Myocyte (in vitro differentiated cells): ENCODE data around the gene ACSS2. TPM values are rescaled to one million over a fixed set of nuclear protein-coding genes. Genes with fewer than 3 reads are reported as not detected.
A peak's percentile ranks its signal among the peaks of the same experiment; 100 is the strongest.

Experiments used
- DNase-seq: peaks from one replicate; pipeline ENCODE4 v3.0.0-alpha.2; 2012; ENCODE audit warnings: low read depth
- total RNA-seq: library from RNA; depleted of rRNA; stranded (reverse); fragments of >200 nt; gene quantifications from 2 replicates; pipeline ENCODE4 v1.2.3, GENCODE V29; 2014

ACSS2 gene
- total RNA-seq, 1 donor from 2014 or later: 43.6 TPM

GRCh38 chr20:34947336-34947735, 70.9 kb downstream of the ACSS2 start:
- DNase-seq: no peak

GRCh38 chr20:34948030-34948429, 71.6 kb downstream of the ACSS2 start:
- DNase-seq: no peak

GRCh38 chr20:34949120-34949519, 72.7 kb downstream of the ACSS2 start:
- DNase-seq: no peak

GRCh38 chr20:34951252-34951651, 74.8 kb downstream of the ACSS2 start:
- DNase-seq: no peak

- DNase-seq: no peak
These were observed 75.2 kb downstream of the ACSS2 start for GRCh38 chr20:34951652-34952051.

GRCh38 chr20:34952671-34953070, 76.3 kb downstream of the ACSS2 start:
- no peak for DNase-seq

- no peak for DNase-seq
These were observed 77.5 kb downstream of the ACSS2 start for GRCh38 chr20:34953960-34954359.

GRCh38 chr20:34954904-34955230, 78.5 kb downstream of the ACSS2 start:
- peak; percentile 76 for DNase-seq

- DNase-seq: peak; percentile 97
These were observed 79.0 kb downstream of the ACSS2 start, which contains the start of the genes GSS and MYH7B for GRCh38 chr20:34955231-34956040. TSS of gene GSS (minus strand) at chr20:34955806. CDS start at chr20:34951852, 3,954 bp downstream. TSS of gene MYH7B (plus strand) at chr20:34955868. CDS start at chr20:34978006, 22,138 bp downstream.

- no peak for DNase-seq
These were observed 79.6 kb downstream of the ACSS2 start for GRCh38 chr20:34956041-34956458.

GRCh38 chr20:34956751-34957472, 80.5 kb downstream of the ACSS2 start:
- DNase-seq: no peak

GRCh38 chr20:34964486-34964885, 88.1 kb downstream of the ACSS2 start:
- no peak for DNase-seq

- DNase-seq: no peak
These were observed 88.6 kb downstream of the ACSS2 start for GRCh38 chr20:34965051-34965450.

- no peak for DNase-seq
These were observed 91.0 kb downstream of the ACSS2 start for GRCh38 chr20:34967421-34967820.

- DNase-seq: no peak
These were observed 91.8 kb downstream of the ACSS2 start for GRCh38 chr20:34968042-34968775.

GRCh38 chr20:34970193-34970840, 93.9 kb downstream of the ACSS2 start:
- peak; percentile 89 for DNase-seq

- peak; percentile 75 for DNase-seq
These were observed 94.6 kb downstream of the ACSS2 start for GRCh38 chr20:34970846-34971560.

GRCh38 chr20:34971561-34972235, 95.3 kb downstream of the ACSS2 start:
- DNase-seq: peak; percentile 84

GRCh38 chr20:34974246-34974645, 97.8 kb downstream of the ACSS2 start:
- DNase-seq: no peak

- DNase-seq: peak; percentile 61
These were observed 99.9 kb downstream of the ACSS2 start for GRCh38 chr20:34976286-34976685.
